GM12874 (cell line): Measurements from ENCODE around the gene ZNF521.

Experiments
- CTCF ChIP-seq: IDR thresholded peaks from 2 replicates; pipeline ENCODE4 v1.5.1; 2011; ENCODE audit warnings: low read depth, mild to moderate bottlenecking, control low read depth, low read length, moderate library complexity; ENCODE audit not compliant: insufficient read depth

The ZNF521 gene

GRCh38 chr18:25300492-25300891 is 51.5 kb downstream of the ZNF521 start:
- no peak for TF ChIP-seq CTCF

- no peak for TF ChIP-seq CTCF
Observed at GRCh38 chr18:25299426-25300300, 52.3 kb downstream of the ZNF521 start.

DNA sequence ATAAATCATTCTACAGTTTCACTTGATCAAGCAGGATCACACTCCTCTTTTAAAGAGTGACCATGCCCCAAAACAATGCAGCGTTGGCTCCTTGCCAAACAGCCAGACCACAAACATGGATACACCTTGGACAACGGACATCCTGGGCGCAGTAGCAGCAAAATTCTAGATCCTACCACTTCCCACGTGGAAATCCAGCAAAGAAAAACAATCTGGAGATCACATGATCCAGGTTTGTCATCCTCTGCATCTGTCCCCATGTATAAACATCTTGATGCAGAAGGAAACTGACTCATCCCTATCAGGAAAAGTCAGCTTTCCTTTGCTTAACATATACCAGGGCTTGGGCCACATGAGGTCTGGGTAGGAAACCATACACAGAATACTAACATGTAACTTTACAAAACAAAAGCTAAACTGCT is 53.1 kb downstream of the ZNF521 start:
- no peak for TF ChIP-seq CTCF

- TF ChIP-seq CTCF = no peak
Observed at GRCh38 chr18:25295624-25296138, 56.3 kb downstream of the ZNF521 start.

- TF ChIP-seq CTCF = no peak
Observed at GRCh38 chr18:25291150-25291549, 60.8 kb downstream of the ZNF521 start.

DNA sequence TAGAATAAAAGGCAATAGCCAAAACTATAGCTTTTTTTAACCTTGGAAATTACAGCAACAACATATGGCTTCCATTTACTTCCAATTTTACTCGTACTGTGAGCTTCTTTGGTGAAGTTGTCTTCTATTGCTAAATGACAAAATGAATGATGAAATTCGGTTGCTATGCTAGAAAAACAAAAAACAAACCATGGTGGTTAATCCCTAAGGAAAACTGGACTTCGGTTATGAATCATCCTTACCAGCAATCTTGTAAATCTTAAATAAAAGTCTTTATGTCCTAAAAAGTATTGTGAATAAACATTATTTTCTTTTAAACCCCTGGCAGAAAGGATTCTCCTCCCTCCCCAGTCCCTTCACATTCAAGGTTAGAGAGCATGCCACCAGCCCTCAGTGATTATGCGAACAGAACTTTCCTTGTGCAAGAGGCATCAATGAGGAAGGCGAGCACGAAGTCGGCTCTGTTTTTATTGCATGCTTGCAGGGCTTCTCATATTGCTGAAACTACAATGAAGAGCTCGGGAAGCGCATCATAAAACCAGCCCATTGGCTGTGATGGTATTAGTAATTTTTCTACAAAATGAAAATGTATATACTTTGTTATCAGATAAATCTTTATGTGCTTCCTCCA is 62.9 kb downstream of the ZNF521 start:
- TF ChIP-seq CTCF = no peak

DNA sequence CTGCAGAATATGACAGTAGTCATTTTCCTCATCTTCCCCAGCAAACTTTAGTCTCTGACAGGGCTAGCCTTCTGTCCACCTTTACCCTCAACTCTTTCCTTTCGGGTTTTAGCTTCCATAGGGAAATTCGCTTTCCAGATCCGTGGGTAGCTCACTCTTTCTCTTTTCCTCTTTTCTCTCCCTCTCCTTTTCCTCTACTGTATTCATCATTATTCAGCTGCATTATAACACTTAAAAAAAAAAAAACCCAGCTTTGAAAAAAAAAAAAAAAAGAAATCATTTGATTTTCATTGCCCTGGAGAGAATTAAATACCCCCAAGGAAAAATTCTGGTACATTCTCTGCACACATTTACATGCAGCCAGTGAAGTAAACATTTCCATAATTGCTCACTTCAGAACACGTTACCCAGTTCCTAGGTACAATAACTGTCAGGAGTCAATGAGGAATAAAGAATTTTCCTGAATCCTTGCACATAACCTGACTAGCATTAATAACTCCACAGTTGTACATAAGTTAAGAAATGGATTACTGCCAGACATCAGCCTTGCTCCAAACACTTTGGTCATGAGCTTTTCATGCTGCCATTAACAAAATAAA is 63.5 kb downstream of the ZNF521 start:
- TF ChIP-seq CTCF = no peak
